IMR-90 (cell line): ENCODE measurements around the gene IGDCC3. TPM values are rescaled to one million over a fixed set of nuclear protein-coding genes. Genes with fewer than 3 reads are reported as not detected.

Experiments
- ATAC-seq: fragments of 200-7000 bp; cut with Tn5 transposase; 2 replicates; pipeline ENCODE4 v1.9.1; 2020; ENCODE audit warnings: low read depth, mild to moderate bottlenecking, moderate library complexity
- BruUV-seq: library from RNA; stranded (reverse); fragments of 400-500 nt; replicated peaks from 2 replicates; lab custom pipeline; 2021; lab: Mats Ljungman, UMichigan
- CTCF ChIA-PET: fragments of 300-600 bp; formaldehyde crosslinking; extraction: SDS; loops from one replicate; lab custom pipeline; 2021; ENCODE audit warnings: antibody characterized with exemption; lab: Yijun Ruan, JAX
- POLR2A ChIA-PET: fragments of 300-600 bp; sonication (Branson Sonifier 250); formaldehyde crosslinking; loops from one replicate; lab custom pipeline; 2022; ENCODE audit warnings: antibody characterized with exemption; ENCODE audit not compliant: unreplicated experiment; lab: Charles Lee
- DNase-seq: peaks from one replicate; pipeline ENCODE4 v3.0.0; 2013
- H2AFZ ChIP-seq: replicated peaks from 2 replicates; pipeline ENCODE3; 2013; ENCODE audit warnings: low read length, mild to moderate bottlenecking; ENCODE audit not compliant: poor library complexity
- H2AK5ac ChIP-seq: 2 replicates; pipeline ENCODE4 v1.6.1; 2013; ENCODE audit warnings: low read depth, low read length, inconsistent platforms
- H2AK9ac ChIP-seq: replicated peaks from 2 replicates; pipeline ENCODE3; 2013; ENCODE audit warnings: mild to moderate bottlenecking, low read depth, low read length, moderate library complexity; ENCODE audit not compliant: poor library complexity
- H2BK120ac ChIP-seq: 2 replicates; pipeline ENCODE4 v1.6.1; 2013; ENCODE audit warnings: low read depth, low read length, inconsistent platforms
- H2BK15ac ChIP-seq: 3 replicates; pipeline ENCODE4 v1.6.1; 2013; ENCODE audit warnings: low read depth, low read length, inconsistent platforms
- H2BK20ac ChIP-seq: 2 replicates; pipeline ENCODE4 v1.6.1; 2013; ENCODE audit warnings: low read depth, mild to moderate bottlenecking, inconsistent platforms, low read length, moderate library complexity
- H2BK5ac ChIP-seq: 2 replicates; pipeline ENCODE4 v1.6.1; 2013; ENCODE audit warnings: mild to moderate bottlenecking, low read depth, low read length, inconsistent platforms; ENCODE audit not compliant: poor library complexity, severe bottlenecking
- H3K14ac ChIP-seq: replicated peaks from 2 replicates; pipeline ENCODE4 v1.6.1; 2013; ENCODE audit warnings: low read depth, low read length, inconsistent platforms
- H3K18ac ChIP-seq: 2 replicates; pipeline ENCODE4 v1.6.1; 2013; ENCODE audit warnings: low read depth, low read length, control low read depth
- H3K23ac ChIP-seq: 2 replicates; pipeline ENCODE4 v1.6.1; 2013; ENCODE audit warnings: low read depth, low read length, inconsistent platforms
- H3K27ac ChIP-seq: 2 replicates; pipeline ENCODE4 v1.5.1; 2013; ENCODE audit warnings: mild to moderate bottlenecking, control low read depth, low read length; ENCODE audit not compliant: insufficient read depth
- H3K27me3 ChIP-seq: 2 replicates; pipeline ENCODE4 v1.6.1; 2013; ENCODE audit warnings: low read length; ENCODE audit not compliant: control insufficient read depth, insufficient read depth
- H3K36me3 ChIP-seq: 2 replicates; pipeline ENCODE4 v1.6.1; 2013; ENCODE audit warnings: low read length, mixed read lengths; ENCODE audit not compliant: control insufficient read depth, insufficient read depth
- H3K4ac ChIP-seq: 2 replicates; pipeline ENCODE4 v1.6.1; 2013; ENCODE audit warnings: low read depth, low read length, inconsistent platforms
- H3K4me1 ChIP-seq: 2 replicates; pipeline ENCODE4 v1.6.1; 2013; ENCODE audit warnings: low read length, mixed read lengths; ENCODE audit not compliant: control insufficient read depth, insufficient read depth
- H3K4me2 ChIP-seq: 2 replicates; pipeline ENCODE4 v1.6.1; 2013; ENCODE audit warnings: low read depth, mild to moderate bottlenecking, control low read depth, low read length, moderate library complexity
- H3K4me3 ChIP-seq: 2 replicates; pipeline ENCODE4 v1.5.1; 2013; ENCODE audit warnings: low read depth, mild to moderate bottlenecking, control low read depth, low read length, moderate library complexity; ENCODE audit not compliant: insufficient read depth
- H3K56ac ChIP-seq: 2 replicates; pipeline ENCODE4 v1.6.1; 2013; ENCODE audit warnings: low read length, inconsistent platforms; ENCODE audit not compliant: insufficient read depth; ENCODE audit errors: extremely low read depth
- H3K79me1 ChIP-seq, 2 experiments: 2 replicates each; pipeline ENCODE4 v1.6.1; 2013; ENCODE audit warnings: low read length in 2 of 2, inconsistent platforms in 1 of 2, low read depth in 1 of 2
- H3K9ac ChIP-seq: 2 replicates; pipeline ENCODE4 v1.6.1; 2013; ENCODE audit warnings: low read depth, low read length, control low read depth
- H3K9me1 ChIP-seq: 2 replicates; pipeline ENCODE4 v1.6.1; 2013; ENCODE audit warnings: low read length, inconsistent platforms; ENCODE audit not compliant: insufficient read depth
- H3K9me3 ChIP-seq: 2 replicates; pipeline ENCODE4 v1.6.1; 2013; ENCODE audit warnings: low read length; ENCODE audit not compliant: control insufficient read depth, insufficient read depth
- H4K20me1 ChIP-seq: 2 replicates; pipeline ENCODE4 v1.6.1; 2013; ENCODE audit warnings: low read length, inconsistent platforms; ENCODE audit not compliant: insufficient read depth
- H4K5ac ChIP-seq: 2 replicates; pipeline ENCODE4 v1.6.1; 2013; ENCODE audit warnings: mild to moderate bottlenecking, low read depth, low read length, control low read depth
- H4K8ac ChIP-seq, 2 experiments: 2 replicates each; pipeline ENCODE4 v1.6.1; 2013; ENCODE audit warnings: low read depth in 2 of 2, low read length in 2 of 2, control low read depth in 1 of 2, inconsistent platforms in 1 of 2
- H4K91ac ChIP-seq: 2 replicates; pipeline ENCODE4 v1.6.1; 2013; ENCODE audit warnings: low read depth, low read length, inconsistent platforms; ENCODE audit not compliant: insufficient read depth
- CEBPB ChIP-seq: IDR thresholded peaks from 2 replicates; pipeline ENCODE4 v1.6.1; 2012; ENCODE audit warnings: low read depth, low read length, improper control_type of control experiment
- MAFK ChIP-seq: IDR thresholded peaks from 2 replicates; pipeline ENCODE4 v1.6.1; 2012; ENCODE audit warnings: low read depth, low read length, improper control_type of control experiment
- WGBS, 2 experiments: methylation state at CpG; one replicate each; pipeline versions ENCODE4 v1.1.5 to v1.1.7; 2013; ENCODE audit warnings: missing lambda C conversion rate in 2 of 2; ENCODE audit not compliant: insufficient read length in 1 of 2; ENCODE audit errors: extremely low coverage in 2 of 2; 5-methylcytosine and 5-hydroxymethylcytosine counted together
- dilution Hi-C: fragments of 300-500 bp; cut with HindIII; formaldehyde crosslinking; loops from one replicate; pipeline ENCODE4 v1.14.3; 2018; ENCODE audit warnings: low sequenced_read_pairs; ENCODE audit not compliant: unreplicated experiment
- in situ Hi-C: fragments of 300-500 bp; cut with MboI; formaldehyde crosslinking; loops from 3 replicates; pipeline ENCODE4 v1.14.3; 2019; ENCODE audit warnings: low sequenced_read_pairs, inconsistent platforms, mixed read lengths
- intact Hi-C: fragments of 100-400 bp; cut with micrococcal nuclease; formaldehyde crosslinking; loops from 2 replicates; pipeline ENCODE4 v1.10.0; 2022
- polyA plus RNA-seq, 3 experiments: library from polyadenylated mRNA; depleted of rRNA; stranded (reverse); fragments of >200 nt; gene quantifications; 2 replicates each; pipeline ENCODE4 v1.2.3, GENCODE V29; 2012; ENCODE audit warnings: low replicate concordance in 1 of 3
- total RNA-seq: library from RNA; depleted of rRNA; stranded (reverse); fragments of >200 nt; gene quantifications from 2 replicates; pipeline ENCODE4 v1.2.3, GENCODE V29; 2012

The IGDCC3 gene
- total and polyA plus RNA-seq, 2 of the 4 experiments (the other 2 are of a cell fraction), result 0.18 to 0.19 TPM

GRCh38 chr15:65408324-65409035, 30.7 kb upstream of the IGDCC3 start:
- H4K8ac ChIP-seq, result peak overlapping the region; percentile 25 to 90; a peak in 2 of 4 replicates
- no peak overlapping the region; the same call in 1 of the 2 replicates for H3K18ac ChIP-seq
- no peaks in the 10 kb centered on the region for H3K9me3 ChIP-seq
- dilution Hi-C loops, result no loop called here
- WGBS, 2 experiments, result 20% methylated on average over 1 of the region's 7 CpGs; no CpG with 5 or more reads in 1 of the 2 experiments
- peak overlapping the region; percentile 53; the same call in 1 of the 2 replicates for H3K23ac ChIP-seq
- intact Hi-C loops, result loop anchor here (5.0 kb wide), 1 partner anchor 169 kb away; no protein-coding TSS in a partner anchor
- peak overlapping the region; percentile 69 for H2BK120ac ChIP-seq
- H3K56ac ChIP-seq, result no peak overlapping the region
- peak overlapping the region; percentile 66 for H2AK5ac ChIP-seq
- H3K4ac ChIP-seq, result peak overlapping the region; percentile 64
- no peak overlapping the region for H3K4me3 ChIP-seq
- H4K20me1 ChIP-seq, result no peaks in the 10 kb centered on the region
- peaks cover 5% of the 10 kb centered on the region; the same call in 1 of the 2 replicates for H3K27me3 ChIP-seq
- H3K36me3 ChIP-seq, result no peaks in the 10 kb centered on the region
- DNase-seq (peak; percentile 44), ATAC-seq (no peak)
- no peak overlapping the region for H3K27ac ChIP-seq
- ChIA-PET POLR2A (no interaction called here), CTCF (interaction anchor here (1.7 kb wide), 1 partner anchor 12 kb away, joined by 6 read pairs; no protein-coding TSS in a partner anchor)
- peaks cover 12% of the 10 kb centered on the region for H3K9me1 ChIP-seq
- no peak overlapping the region for H2AFZ ChIP-seq
- H4K91ac ChIP-seq, result no peak overlapping the region; the same call in 1 of the 2 replicates
- H2AK9ac ChIP-seq, result peak overlapping the region; percentile 71
- peak overlapping the region; percentile 22; the same call in 1 of the 2 replicates for H2BK20ac ChIP-seq
- TF ChIP-seq MAFK (peak; percentile 54), CEBPB (no peak)
- peaks cover 5% of the 10 kb centered on the region for H3K4me1 ChIP-seq
- peak overlapping the region; percentile 65 for H2BK5ac ChIP-seq
- no peak overlapping the region; the same call in 1 of the 2 replicates for H4K5ac ChIP-seq
- in situ Hi-C loops, result no loop called here
- peak overlapping the region; percentile 4; the same call in 1 of the 3 replicates for H2BK15ac ChIP-seq
- peak overlapping the region; percentile 34 for H3K14ac ChIP-seq
- BruUV-seq, result no TSS peak
- H3K4me2 ChIP-seq, result no peak overlapping the region
- 0 out of 4 replicates have a peak, but pooled peaks cover 0 to 6% of the 10 kb centered on the region in 2 experiments for H3K79me1 ChIP-seq
- H3K9ac ChIP-seq, result no peak overlapping the region
